Neural progenitor cell (in vitro differentiated cells): ENCODE results near the gene SYTL1. TPM values are rescaled to one million over a fixed set of nuclear protein-coding genes. Genes with fewer than 3 reads are reported as not detected.

ENCODE experiments used
- DNase-seq: peaks from one replicate; pipeline ENCODE4 v3.0.0-alpha.2; 2016; ENCODE audit warnings: low spot score
- H2AFZ ChIP-seq: fragments of 200-600 bp; sonication (generic); replicated peaks from 2 replicates; pipeline ENCODE4 v1.6.1; 2016; ENCODE audit warnings: antibody characterized with exemption
- H3F3A ChIP-seq: fragments of 200-600 bp; sonication (generic); 2 replicates; pipeline ENCODE4 v1.6.1; 2016; ENCODE audit warnings: antibody characterized with exemption, low read depth
- H3K27ac ChIP-seq: fragments of 200-600 bp; sonication (generic); 2 replicates; pipeline ENCODE4 v1.5.1; 2016; ENCODE audit warnings: mild to moderate bottlenecking
- H3K27me3 ChIP-seq: fragments of 200-600 bp; sonication (generic); 2 replicates; pipeline ENCODE4 v1.6.1; 2016; ENCODE audit warnings: mild to moderate bottlenecking, moderate library complexity
- H3K36me3 ChIP-seq: fragments of 200-600 bp; sonication (generic); 2 replicates; pipeline ENCODE4 v1.5.1; 2016
- H3K4me1 ChIP-seq: fragments of 200-600 bp; sonication (generic); 2 replicates; pipeline ENCODE4 v1.6.1; 2016; ENCODE audit warnings: mixed run types
- H3K4me2 ChIP-seq: fragments of 200-600 bp; sonication (generic); 2 replicates; pipeline ENCODE4 v1.6.1; 2016
- H3K4me3 ChIP-seq: fragments of 200-600 bp; sonication (generic); 2 replicates; pipeline ENCODE4 v1.5.1; 2016
- H3K79me2 ChIP-seq: fragments of 200-600 bp; sonication (generic); 2 replicates; pipeline ENCODE4 v1.6.1; 2016; ENCODE audit warnings: low read depth
- H3K9ac ChIP-seq: fragments of 200-600 bp; sonication (generic); 2 replicates; pipeline ENCODE4 v1.6.1; 2016
- H3K9me3 ChIP-seq: fragments of 200-600 bp; sonication (generic); 2 replicates; pipeline ENCODE4 v1.5.1; 2016; ENCODE audit warnings: low read depth
- H4K20me1 ChIP-seq: fragments of 200-600 bp; sonication (generic); 2 replicates; pipeline ENCODE4 v1.6.1; 2016; ENCODE audit warnings: low read depth
- H3K27ac Mint-ChIP-seq: 3 replicates; pipeline ENCODE4 v1.8.0; 2021; ENCODE audit warnings: mixed read lengths
- H3K27me3 Mint-ChIP-seq: 2 replicates; pipeline ENCODE4 v1.8.0; 2022; ENCODE audit warnings: low read depth, mild to moderate bottlenecking, inconsistent platforms, moderate library complexity, mixed read lengths; ENCODE audit not compliant: insufficient read depth
- H3K36me3 Mint-ChIP-seq: 3 replicates; pipeline ENCODE4 v1.8.0; 2021; ENCODE audit warnings: mixed read lengths
- H3K4me1 Mint-ChIP-seq: 3 replicates; pipeline ENCODE4 v1.8.0; 2021; ENCODE audit warnings: mixed read lengths
- H3K4me3 Mint-ChIP-seq: 3 replicates; pipeline ENCODE4 v1.8.0; 2021; ENCODE audit warnings: mild to moderate bottlenecking, moderate library complexity, mixed read lengths
- H3K9me3 Mint-ChIP-seq: 3 replicates; pipeline ENCODE4 v1.8.0; 2020; ENCODE audit warnings: mixed read lengths
- EZH2 ChIP-seq: fragments of 200-600 bp; sonication (generic); IDR thresholded peaks from 2 replicates; pipeline ENCODE4 v1.6.1; 2017; ENCODE audit warnings: antibody characterized with exemption, mild to moderate bottlenecking, moderate library complexity
- EZH2phosphoT487 ChIP-seq: fragments of 200-600 bp; sonication (generic); IDR thresholded peaks from 2 replicates; pipeline ENCODE4 v1.6.1; 2017; ENCODE audit warnings: antibody characterized with exemption
- total RNA-seq: library from RNA; depleted of rRNA; stranded (reverse); fragments of >200 nt; gene quantifications from 2 replicates; pipeline ENCODE4 v1.2.3, GENCODE V29; 2015; ENCODE audit warnings: low replicate concordance
- TF ChIP-seq, protein P1 (sequence below): fragments of 200-600 bp; sonication (generic); IDR thresholded peaks from 2 replicates; pipeline ENCODE4 v1.5.1; 2017; ENCODE audit warnings: antibody characterized with exemption, mild to moderate bottlenecking

Gene SYTL1
- total RNA-seq, 1 donor from 2014 or later: 5.7 TPM

DNA sequence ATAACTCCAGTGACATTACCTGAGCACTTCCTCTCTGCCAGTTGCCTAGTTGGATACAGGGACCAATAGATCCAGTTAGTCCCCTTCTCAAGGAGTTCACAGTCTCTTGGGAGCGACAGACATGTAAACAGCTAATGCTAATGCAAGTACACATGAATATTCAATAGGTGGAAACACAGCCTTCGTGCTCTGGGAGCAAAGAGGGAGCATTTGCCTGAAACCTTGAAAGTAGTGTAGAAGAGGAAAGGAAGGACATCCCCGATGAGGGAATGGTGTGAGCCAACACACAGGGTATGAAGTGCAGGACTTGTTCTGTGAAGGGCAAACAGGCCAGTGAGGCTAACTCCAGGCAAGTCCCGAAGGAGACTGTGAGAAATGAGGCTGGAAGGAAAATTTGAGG is 23.7 kb upstream of the SYTL1 start:
- H3K27me3 ChIP-seq: no peaks in the 10 kb centered on the region
- Mint-ChIP-seq H3K36me3 (no peaks in the 10 kb centered on the region), H3K4me3 (no peak overlapping the region)

DNA sequence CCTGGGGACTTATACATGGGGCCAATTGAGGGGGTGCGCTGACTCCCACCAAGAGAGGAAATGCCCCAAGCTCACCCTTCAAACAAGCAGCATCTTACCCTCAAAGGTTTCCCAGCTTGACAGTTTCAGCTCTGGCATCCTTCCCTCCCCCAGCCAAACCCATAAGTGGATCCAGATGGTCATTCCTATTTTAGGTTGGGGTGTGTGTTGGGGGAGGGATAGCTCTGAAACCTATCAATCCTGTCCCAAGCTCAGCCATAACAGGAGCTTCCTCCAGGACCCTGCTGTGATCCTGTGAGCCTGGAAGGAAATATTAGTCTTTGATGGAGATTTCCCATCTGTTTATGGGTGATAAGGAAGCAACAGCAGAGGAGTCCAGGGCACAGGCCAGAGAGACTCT is 23.2 kb upstream of the SYTL1 start:
- peak overlapping the region; percentile 38 for H3K9ac ChIP-seq
- H3K4me3 ChIP-seq: no peak overlapping the region
- Mint-ChIP-seq H3K4me3 (no peak overlapping the region), H3K4me1 (peaks cover 28% of the 10 kb centered on the region), H3K9me3 (no peaks in the 10 kb centered on the region), H3K27ac (no peak overlapping the region), H3K36me3 (no peaks in the 10 kb centered on the region), H3K27me3 (peaks cover 3% of the 10 kb centered on the region)
- H3K4me2 ChIP-seq: no peak overlapping the region
- DNase-seq: no peak
- H3K9me3 ChIP-seq: no peaks in the 10 kb centered on the region
- H3K4me1 ChIP-seq: peaks cover 11% of the 10 kb centered on the region
- H2AFZ ChIP-seq: peak overlapping the region; percentile 50
- H3K36me3 ChIP-seq: no peaks in the 10 kb centered on the region
- no peaks in the 10 kb centered on the region for H4K20me1 ChIP-seq
- H3F3A ChIP-seq: peaks cover 7% of the 10 kb centered on the region
- no peaks in the 10 kb centered on the region for H3K27me3 ChIP-seq
- peaks cover 14% of the 10 kb centered on the region for H3K79me2 ChIP-seq
- H3K27ac ChIP-seq: no peak overlapping the region
- TF ChIP-seq, protein P1, sequence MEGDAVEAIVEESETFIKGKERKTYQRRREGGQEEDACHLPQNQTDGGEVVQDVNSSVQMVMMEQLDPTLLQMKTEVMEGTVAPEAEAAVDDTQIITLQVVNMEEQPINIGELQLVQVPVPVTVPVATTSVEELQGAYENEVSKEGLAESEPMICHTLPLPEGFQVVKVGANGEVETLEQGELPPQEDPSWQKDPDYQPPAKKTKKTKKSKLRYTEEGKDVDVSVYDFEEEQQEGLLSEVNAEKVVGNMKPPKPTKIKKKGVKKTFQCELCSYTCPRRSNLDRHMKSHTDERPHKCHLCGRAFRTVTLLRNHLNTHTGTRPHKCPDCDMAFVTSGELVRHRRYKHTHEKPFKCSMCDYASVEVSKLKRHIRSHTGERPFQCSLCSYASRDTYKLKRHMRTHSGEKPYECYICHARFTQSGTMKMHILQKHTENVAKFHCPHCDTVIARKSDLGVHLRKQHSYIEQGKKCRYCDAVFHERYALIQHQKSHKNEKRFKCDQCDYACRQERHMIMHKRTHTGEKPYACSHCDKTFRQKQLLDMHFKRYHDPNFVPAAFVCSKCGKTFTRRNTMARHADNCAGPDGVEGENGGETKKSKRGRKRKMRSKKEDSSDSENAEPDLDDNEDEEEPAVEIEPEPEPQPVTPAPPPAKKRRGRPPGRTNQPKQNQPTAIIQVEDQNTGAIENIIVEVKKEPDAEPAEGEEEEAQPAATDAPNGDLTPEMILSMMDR: no peak
- no peak for TF ChIP-seq EZH2
- TF ChIP-seq EZH2phosphoT487: no peak

More for the DNA sequence above, 23.7 kb upstream of the SYTL1 start:
- Histone ChIP-seq H3K4me2 (no peak overlapping the region), H3K9me3 (no peaks in the 10 kb centered on the region), H2AFZ (peak overlapping the region; percentile 50), H3K79me2 (peaks cover 10% of the 10 kb centered on the region), H3K9ac (peak overlapping the region; percentile 38), H3F3A (peaks cover 7% of the 10 kb centered on the region), H3K4me1 (peaks cover 8% of the 10 kb centered on the region), H3K27ac (no peak overlapping the region), H3K36me3 (no peaks in the 10 kb centered on the region), H4K20me1 (no peaks in the 10 kb centered on the region), H3K4me3 (no peak overlapping the region)
- no peak for DNase-seq
- peak overlapping the region; percentile 3 for H3K27ac Mint-ChIP-seq
- no peak for TF ChIP-seq EZH2
- TF ChIP-seq EZH2phosphoT487: no peak
- TF ChIP-seq, protein P1: no peak
- H3K4me1 Mint-ChIP-seq: peaks cover 24% of the 10 kb centered on the region
- H3K27me3 Mint-ChIP-seq: peaks cover 2% of the 10 kb centered on the region
- no peaks in the 10 kb centered on the region for H3K9me3 Mint-ChIP-seq

DNA sequence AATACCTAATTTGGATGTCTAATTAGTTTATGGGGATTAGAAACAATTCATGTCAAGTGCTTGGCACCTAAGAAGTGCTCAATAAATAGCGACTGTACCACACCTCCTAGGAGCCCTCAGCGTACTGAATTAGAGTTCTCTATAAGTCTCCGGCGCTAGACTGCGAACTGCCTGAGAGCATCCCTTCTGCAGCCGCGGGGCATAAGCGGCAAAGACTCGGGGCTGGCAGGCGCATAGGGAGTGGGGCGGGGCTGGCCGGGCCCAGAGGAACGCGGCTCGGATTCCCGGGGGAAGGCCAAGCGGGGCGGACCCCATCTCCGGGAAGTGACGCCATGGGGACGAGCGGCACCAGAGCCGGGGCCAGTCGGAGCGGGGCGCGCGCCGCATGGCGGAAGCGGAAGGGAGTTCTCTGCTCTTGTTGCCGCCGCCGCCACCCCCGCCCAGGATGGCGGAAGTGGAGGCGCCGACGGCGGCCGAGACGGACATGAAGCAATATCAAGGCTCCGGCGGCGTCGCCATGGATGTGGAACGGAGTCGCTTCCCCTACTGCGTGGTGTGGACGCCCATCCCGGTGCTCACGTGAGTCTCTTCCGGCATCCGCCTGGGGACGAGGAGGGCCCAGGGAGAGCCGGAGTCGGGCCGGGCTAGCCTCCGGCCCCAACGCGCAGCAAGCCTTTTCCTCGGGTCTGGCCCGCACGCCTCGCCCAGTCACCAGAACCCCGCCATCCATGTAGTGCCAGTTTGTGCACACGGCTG is 19.8 kb upstream of the SYTL1 start, which contains the start of gene TMEM222:
Gene TMEM222, plus strand, starts transcription at position 351 of the 756 bp plus-strand sequence. Its CDS starts 35 bp downstream, at position 386.
- TF ChIP-seq, protein P1: no peak
- peak; percentile 36 for TF ChIP-seq EZH2
- TF ChIP-seq EZH2phosphoT487: no peak
- Mint-ChIP-seq H3K9me3 (no peaks in the 10 kb centered on the region), H3K36me3 (peaks cover 8% of the 10 kb centered on the region), H3K4me1 (peaks cover 27% of the 10 kb centered on the region), H3K27ac (peak within 1 kb of the TSS; percentile 97), H3K27me3 (peaks cover 4% of the 10 kb centered on the region), H3K4me3 (peak within 1 kb of the TSS; percentile 97)
- DNase-seq: peak; percentile 98
- H3F3A ChIP-seq: peaks cover 7% of the 10 kb centered on the region
- peaks cover 48% of the 10 kb centered on the region for H3K79me2 ChIP-seq
- H3K4me3 ChIP-seq: peak within 1 kb of the TSS; percentile 94
- no peaks in the 10 kb centered on the region for H3K9me3 ChIP-seq
- no peaks in the 10 kb centered on the region for H3K36me3 ChIP-seq
- no peaks in the 10 kb centered on the region for H3K27me3 ChIP-seq
- peak within 1 kb of the TSS; percentile 94 for H2AFZ ChIP-seq
- peak within 1 kb of the TSS; percentile 93 for H3K9ac ChIP-seq
- peak within 1 kb of the TSS; percentile 15 for H3K27ac ChIP-seq
- H3K4me2 ChIP-seq: peak within 1 kb of the TSS; percentile 95
- H4K20me1 ChIP-seq: no peaks in the 10 kb centered on the region
- peaks cover 6% of the 10 kb centered on the region for H3K4me1 ChIP-seq
